ENCODE results near the gene GBP4.
"Not testable (repeated sequence)": the region's sequence is repeated elsewhere in the genome, so short reads cannot be mapped to it uniquely, and the experiment has no call there.

The GBP4 gene

GRCh38 chr1:89198491-89199072, at the start of gene GBP4:
GBP4 (minus strand) TSS chr1:89198942; CDS start chr1:89198834, 108 bp downstream.
- no peak for DNase-seq

- no peak for DNase-seq
Measured at GRCh38 chr1:89243046-89243445, 44.3 kb upstream of the GBP4 start.

- no peak for DNase-seq
Measured at GRCh38 chr1:89221341-89221740, 22.6 kb upstream of the GBP4 start.

GRCh38 chr1:89219851-89220250, 21.1 kb upstream of the GBP4 start:
- DNase-seq, result not testable (repeated sequence)

- DNase-seq, result not testable (repeated sequence)
Measured at GRCh38 chr1:89218941-89219340, 20.2 kb upstream of the GBP4 start.

- no peak for DNase-seq
Measured at GRCh38 chr1:89213347-89213746, 14.6 kb upstream of the GBP4 start.

- no peak for DNase-seq
Measured at GRCh38 chr1:89211035-89211634, 12.4 kb upstream of the GBP4 start.

GRCh38 chr1:89206373-89206772, 7.6 kb upstream of the GBP4 start:
- no peak for DNase-seq

- no peak for DNase-seq
Measured at GRCh38 chr1:89203166-89203565, 4.4 kb upstream of the GBP4 start.

- no peak for DNase-seq
Measured at GRCh38 chr1:89201106-89201794, 2.5 kb upstream of the GBP4 start.

- DNase-seq, result no peak
Measured at GRCh38 chr1:89200663-89201062, 1.9 kb upstream of the GBP4 start.

GRCh38 chr1:89199525-89200031, 836 bp upstream of the GBP4 start:
- DNase-seq, result no peak

- no peak for DNase-seq
Measured at GRCh38 chr1:89198081-89198480, 661 bp downstream of the GBP4 start.

- DNase-seq, result no peak
Measured at GRCh38 chr1:89195476-89195875, 3.3 kb downstream of the GBP4 start.

- DNase-seq, result no peak
Measured at GRCh38 chr1:89191314-89191713, 7.4 kb downstream of the GBP4 start.

- DNase-seq, result no peak
Measured at GRCh38 chr1:89190017-89190416, 8.7 kb downstream of the GBP4 start.

GRCh38 chr1:89179343-89179742, 19.4 kb downstream of the GBP4 start:
- DNase-seq, result no peak

- no peak for DNase-seq
Measured at GRCh38 chr1:89176971-89177370, 21.8 kb downstream of the GBP4 start.

GRCh38 chr1:89175601-89176256, 23.0 kb downstream of the GBP4 start, which contains the start of gene GBP7:
GBP7 (minus strand) TSS chr1:89176003; CDS start chr1:89171935, 4,068 bp downstream.
- no peak for DNase-seq

GRCh38 chr1:89174491-89174890, 24.3 kb downstream of the GBP4 start:
- DNase-seq, result no peak

GRCh38 chr1:89172468-89173143, 26.1 kb downstream of the GBP4 start:
- DNase-seq, result no peak

GRCh38 chr1:89171067-89171438, 27.7 kb downstream of the GBP4 start:
- DNase-seq, result no peak

All from SHP77 treated with DMSO at 0.1 percent for 48 hours (cell line).